ENCODE measurements around the gene ARPC1A. TPM values are rescaled to one million over a fixed set of nuclear protein-coding genes. Genes with fewer than 3 reads are reported as not detected.
"Not testable (repeated sequence)": the region's sequence is repeated elsewhere in the genome, so short reads cannot be mapped to it uniquely, and the experiment has no call there.

The ARPC1A gene
- total RNA-seq, 3 donors from 2014 or later (not counting 1 experiment from before 2014, with no cell fraction given) = 38.1 to 48.1 (median 47.9) TPM

DNA sequence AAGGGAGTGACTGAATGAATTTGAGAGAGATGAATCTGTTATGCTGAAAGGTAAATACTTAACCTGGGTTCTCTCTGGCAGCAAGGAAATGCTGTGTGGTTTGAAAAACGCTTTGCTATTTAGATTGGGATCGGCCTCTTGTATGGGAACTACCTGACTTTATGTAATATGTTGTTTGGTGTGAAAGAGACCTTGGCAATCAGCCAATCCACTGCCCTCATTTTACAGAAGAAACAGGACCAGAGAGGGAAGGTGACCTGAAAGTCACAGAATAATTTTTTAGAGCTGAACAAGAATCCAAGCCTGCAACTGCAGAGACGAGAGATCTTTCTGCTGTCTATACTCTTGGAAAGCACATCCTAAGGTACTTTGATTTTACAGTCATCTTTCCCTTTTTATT, 84.1 kb downstream of the ARPC1A start:
- no peak for TF ChIP-seq CTCF (IDR thresholded peaks at IDR 0.05)
- H3K27me3 Mint-ChIP-seq (ENCODE audit: low read depth in 2 of 2) = no peaks in the 10 kb centered on the region
- Histone ChIP-seq H3K4me3 (ENCODE audit: low read length) (peak overlapping the region; percentile 83), H3K27me3 (ENCODE audit: control insufficient read depth, insufficient read depth, low read length) (no peaks in the 10 kb centered on the region), H3K27ac (ENCODE audit: low read length) (peak overlapping the region; percentile 98), H3K4me1 (ENCODE audit: control insufficient read depth, insufficient read depth, low read length) (peaks cover 45% of the 10 kb centered on the region), H3K36me3 (ENCODE audit: control insufficient read depth, insufficient read depth, low read length) (peaks cover 34% of the 10 kb centered on the region), H3K9me3 (ENCODE audit: control insufficient read depth, insufficient read depth, low read length) (no peaks in the 10 kb centered on the region)
- peaks cover 9% of the 10 kb centered on the region for H3K36me3 Mint-ChIP-seq
- peak overlapping the region; percentile 93 for H3K27ac Mint-ChIP-seq
- ATAC-seq (no peak), DNase-seq (peak in 1 of 2 donors; percentile 57)
- peaks cover 40 to 51% of the 10 kb centered on the region in 2 donors for H3K4me1 Mint-ChIP-seq
- H3K9me3 Mint-ChIP-seq = no peaks in the 10 kb centered on the region
- 44% methylated on average over 2 of the region's 3 CpGs for WGBS (ENCODE audit: insufficient coverage)
- H3K4me3 Mint-ChIP-seq = peak overlapping the region; percentile 96
- intact Hi-C loops (cut with micrococcal nuclease) = loop anchor here (2.0 to 5.0 kb wide), 4 partner anchors 17 to 142 kb away; partner anchors contain the start of genes ARPC1B, FAM200A and ZKSCAN5

DNA sequence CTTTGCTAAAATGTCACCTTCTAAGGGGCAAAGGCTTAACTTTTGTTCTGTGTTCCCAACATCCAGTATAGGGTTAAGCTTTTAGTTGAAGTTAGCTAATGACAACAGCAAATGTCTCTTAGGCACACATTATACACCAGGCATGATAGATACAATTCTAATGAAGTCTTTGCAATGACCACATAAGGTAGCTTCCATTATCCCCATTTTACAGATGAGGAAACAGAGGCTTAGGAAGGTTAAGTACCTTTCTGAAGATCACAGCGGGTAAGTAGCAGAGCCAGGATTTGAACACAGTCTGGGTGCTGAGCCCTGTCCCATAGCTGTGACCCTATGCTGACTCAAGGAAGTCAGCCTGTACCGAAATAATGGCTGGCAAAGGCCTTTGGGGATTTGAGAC, 84.9 kb downstream of the ARPC1A start:
- H3K27ac ChIP-seq (ENCODE audit: low read length) = no peak overlapping the region
- intact Hi-C loops (cut with micrococcal nuclease) = no loop called here
- Mint-ChIP-seq H3K4me3 (peak overlapping the region; percentile 96), H3K27me3 (ENCODE audit: low read depth in 2 of 2) (no peaks in the 10 kb centered on the region), H3K36me3 (peaks cover 14% of the 10 kb centered on the region), H3K4me1 (peaks cover 39 to 53% of the 10 kb centered on the region in 2 donors), H3K27ac (peak overlapping the region; percentile 93), H3K9me3 (no peaks in the 10 kb centered on the region)
- H3K36me3 ChIP-seq (ENCODE audit: control insufficient read depth, insufficient read depth, low read length) = peaks cover 42% of the 10 kb centered on the region
- H3K4me1 ChIP-seq (ENCODE audit: control insufficient read depth, insufficient read depth, low read length) = peaks cover 37% of the 10 kb centered on the region
- H3K9me3 ChIP-seq (ENCODE audit: control insufficient read depth, insufficient read depth, low read length) = no peaks in the 10 kb centered on the region
- ATAC-seq = no peak
- H3K4me3 ChIP-seq (ENCODE audit: low read length) = no peak overlapping the region
- no peaks in the 10 kb centered on the region for H3K27me3 ChIP-seq (ENCODE audit: control insufficient read depth, insufficient read depth, low read length)
- no peak for DNase-seq
- no peak for TF ChIP-seq CTCF (IDR thresholded peaks at IDR 0.05)
- WGBS (ENCODE audit: insufficient coverage) = 98% methylated on average over 2 of the region's 2 CpGs

DNA sequence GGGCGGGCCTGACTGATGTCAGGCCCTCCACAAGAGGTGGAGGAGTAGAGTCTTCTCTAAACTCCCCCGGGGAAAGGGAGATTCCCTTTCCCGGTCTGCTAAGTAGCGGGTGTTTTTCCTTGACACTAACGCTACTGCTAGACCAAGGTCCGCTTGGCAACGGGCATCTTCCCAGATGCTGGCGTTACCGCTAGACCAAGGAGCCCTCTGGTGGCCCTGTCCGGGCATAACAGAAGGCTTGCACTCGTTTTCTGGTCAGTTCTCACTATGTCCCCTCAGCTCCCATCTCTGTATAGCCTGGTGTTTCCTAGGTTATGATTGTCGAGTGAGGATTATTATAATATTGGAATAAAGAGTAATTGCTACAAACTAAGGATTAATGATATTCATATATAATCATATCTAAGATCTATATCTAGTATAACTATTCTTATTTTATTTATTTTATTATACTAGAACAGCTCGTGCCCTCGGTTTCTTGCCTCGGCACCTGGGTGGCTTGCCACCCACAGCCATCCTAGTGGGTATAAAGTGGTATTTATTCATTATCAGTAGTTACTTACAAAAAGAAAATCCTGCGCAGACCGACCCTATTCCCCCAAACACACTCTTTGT, 89.9 kb downstream of the ARPC1A start:
- H3K4me3 Mint-ChIP-seq; H3K27me3 ChIP-seq (ENCODE audit: control insufficient read depth, insufficient read depth, low read length); ATAC-seq; H3K4me3 ChIP-seq (ENCODE audit: low read length); H3K9me3 ChIP-seq (ENCODE audit: control insufficient read depth, insufficient read depth, low read length); H3K4me1 ChIP-seq (ENCODE audit: control insufficient read depth, insufficient read depth, low read length); H3K9me3 Mint-ChIP-seq; H3K27me3 Mint-ChIP-seq (ENCODE audit: low read depth in 2 of 2); H3K27ac ChIP-seq (ENCODE audit: low read length): not testable (repeated sequence)
- peak overlapping the region; percentile 14 to 28 for H3K27ac Mint-ChIP-seq
- intact Hi-C loops (cut with micrococcal nuclease) = loop anchor here (5.0 kb wide), 1 partner anchor 42 kb away; no protein-coding TSS in a partner anchor
- H3K36me3 Mint-ChIP-seq = peaks cover 11% of the 10 kb centered on the region
- peak in 1 of 2 donors; percentile 40 for DNase-seq
- peaks cover 4 to 11% of the 10 kb centered on the region in 2 donors for H3K4me1 Mint-ChIP-seq
- peak; percentile 29 for TF ChIP-seq CTCF (IDR thresholded peaks at IDR 0.05)
- WGBS (ENCODE audit: insufficient coverage) = 79% methylated on average over 10 of the region's 17 CpGs
- peaks cover 82% of the 10 kb centered on the region for H3K36me3 ChIP-seq (ENCODE audit: control insufficient read depth, insufficient read depth, low read length)

Other genes starting within 250 kb of the ARPC1A start
- gene SMURF1, start 181.8 kb upstream of the ARPC1A start, total RNA-seq = 10 to 100 TPM; 33.3 to 34.7 (median 34.2) TPM
- gene KPNA7, start 117.8 kb upstream of the ARPC1A start, total RNA-seq = not detected
- not detected for gene MYH16, start 53.1 kb upstream of the ARPC1A start, total RNA-seq
- gene ARPC1B, start 48.8 kb downstream of the ARPC1A start, total RNA-seq = 100 to 1,000 TPM; 161 to 184 (median 179) TPM
- gene PDAP1, start 82.7 kb downstream of the ARPC1A start, total RNA-seq = 10 to 100 TPM; 55.3 to 60.6 (median 59.3) TPM
- gene BUD31, start 83.1 kb downstream of the ARPC1A start, total RNA-seq = 100 to 1,000 TPM; 145 to 190 (median 187) TPM
- 1 to 10 TPM; 5.3 to 6.6 (median 6.4) TPM for gene PTCD1, start 112.9 kb downstream of the ARPC1A start, total RNA-seq
- gene CPSF4, start 113.0 kb downstream of the ARPC1A start, total RNA-seq = 10 to 100 TPM; 54.0 to 61.6 (median 54.8) TPM
- 100 to 1,000 TPM in 2 of 3 donors, 10 to 100 TPM in 1; 90.8 to 123 (median 111) TPM for gene ATP5MF, start 140.3 kb downstream of the ARPC1A start, total RNA-seq
- 10 to 100 TPM; 16.7 to 18.6 (median 16.8) TPM for gene ZNF789, start 147.0 kb downstream of the ARPC1A start, total RNA-seq
- 100 to 1,000 TPM; 188 to 237 (median 215) TPM for gene ZNF394, start 174.4 kb downstream of the ARPC1A start, total RNA-seq
- 1 to 10 TPM; 6.8 to 9.7 (median 7.4) TPM for gene ZKSCAN5, start 178.8 kb downstream of the ARPC1A start, total RNA-seq
- 1 to 10 TPM; 2.3 to 3.1 (median 2.6) TPM for gene FAM200A, start 226.2 kb downstream of the ARPC1A start, total RNA-seq
- 100 to 1,000 TPM; 171 to 214 (median 196) TPM for gene ZNF655, start 232.7 kb downstream of the ARPC1A start, total RNA-seq